Gastrocnemius medialis (tissue), 4 donors: ENCODE data around the gene ZNF280A.
"Not testable (repeated sequence)": the region's sequence is repeated elsewhere in the genome, so short reads cannot be mapped to it uniquely, and the experiment has no call there.

Experiments used
- POLR2A ChIP-seq, 2 donors: fragments of 450-650 bp; IDR thresholded peaks; one replicate each; pipeline ENCODE4 v1.6.1; 2017; ENCODE audit warnings: antibody characterized with exemption in 2 of 2, mild to moderate bottlenecking in 2 of 2, moderate library complexity in 2 of 2
- TF ChIP-seq, protein P1 (sequence below), 5 experiments: fragments of 450-650 bp in 3 of 5; fragments of 200-600 bp in 2 of 5; sonication (generic) in 2 of 5; IDR thresholded peaks in 4 of 5; conservative IDR thresholded peaks in 1 of 5; 1 replicate in 4 of 5; 2 replicates in 1 of 5; pipeline ENCODE4 v1.5.1; 2016 to 2019; ENCODE audit warnings: antibody characterized with exemption in 5 of 5, mild to moderate bottlenecking in 3 of 5, moderate library complexity in 3 of 5

DNA sequence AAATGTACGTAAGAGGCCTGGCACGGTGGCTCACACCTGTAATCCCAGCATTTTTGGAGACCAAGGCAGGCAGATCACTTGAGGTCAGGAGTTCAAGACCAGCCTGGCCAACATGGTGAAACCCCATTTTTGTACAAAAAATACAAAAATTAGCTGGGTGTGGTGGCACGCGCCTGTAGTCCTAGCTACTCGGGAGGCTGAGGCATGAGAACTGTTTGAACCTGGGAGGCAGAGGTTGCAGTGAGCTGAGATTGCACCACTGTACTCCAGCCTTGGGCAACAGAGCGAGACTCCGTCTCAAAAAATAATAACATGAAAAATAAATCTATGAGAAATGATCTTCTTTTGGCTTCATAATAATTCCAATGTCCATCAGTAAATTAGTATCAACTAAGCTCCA lies 9.2 kb downstream of the ZNF280A start:
- not testable (repeated sequence) for TF ChIP-seq POLR2A (IDR thresholded peaks at IDR 0.05)
- TF ChIP-seq, protein P1, sequence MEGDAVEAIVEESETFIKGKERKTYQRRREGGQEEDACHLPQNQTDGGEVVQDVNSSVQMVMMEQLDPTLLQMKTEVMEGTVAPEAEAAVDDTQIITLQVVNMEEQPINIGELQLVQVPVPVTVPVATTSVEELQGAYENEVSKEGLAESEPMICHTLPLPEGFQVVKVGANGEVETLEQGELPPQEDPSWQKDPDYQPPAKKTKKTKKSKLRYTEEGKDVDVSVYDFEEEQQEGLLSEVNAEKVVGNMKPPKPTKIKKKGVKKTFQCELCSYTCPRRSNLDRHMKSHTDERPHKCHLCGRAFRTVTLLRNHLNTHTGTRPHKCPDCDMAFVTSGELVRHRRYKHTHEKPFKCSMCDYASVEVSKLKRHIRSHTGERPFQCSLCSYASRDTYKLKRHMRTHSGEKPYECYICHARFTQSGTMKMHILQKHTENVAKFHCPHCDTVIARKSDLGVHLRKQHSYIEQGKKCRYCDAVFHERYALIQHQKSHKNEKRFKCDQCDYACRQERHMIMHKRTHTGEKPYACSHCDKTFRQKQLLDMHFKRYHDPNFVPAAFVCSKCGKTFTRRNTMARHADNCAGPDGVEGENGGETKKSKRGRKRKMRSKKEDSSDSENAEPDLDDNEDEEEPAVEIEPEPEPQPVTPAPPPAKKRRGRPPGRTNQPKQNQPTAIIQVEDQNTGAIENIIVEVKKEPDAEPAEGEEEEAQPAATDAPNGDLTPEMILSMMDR (IDR thresholded peaks at IDR 0.05 in 4 of 5, conservative IDR thresholded peaks at IDR 0.05 in 1 of 5) = not testable (repeated sequence)
